OCI-LY3 (cell line): Measurements from ENCODE around the gene CTXN3.
"Not testable (repeated sequence)": the region's sequence is repeated elsewhere in the genome, so short reads cannot be mapped to it uniquely, and the experiment has no call there.

Experiments used
- H2AFZ ChIP-seq: fragments of 200-600, 300-600 bp; shearing (Covaris generic); 2 replicates; pipeline ENCODE4 v1.6.0; 2014; ENCODE audit warnings: antibody characterized with exemption, low read depth, low read length
- H3K27ac ChIP-seq: fragments of 200-600, 300-600 bp; sonication (generic); 2 replicates; pipeline ENCODE4 v1.5.1; 2014; ENCODE audit warnings: mild to moderate bottlenecking, low read length, moderate library complexity, mixed read lengths
- H3K27me3 ChIP-seq: fragments of 200-600, 300-600 bp; sonication (generic); 2 replicates; pipeline ENCODE4 v1.6.1; 2014; ENCODE audit warnings: low read depth, low read length, mixed read lengths
- H3K36me3 ChIP-seq: fragments of 200-600, 300-600 bp; sonication (generic); replicated peaks from 2 replicates; pipeline ENCODE3; 2014; ENCODE audit warnings: low read depth, low read length, mixed read lengths
- H3K4me1 ChIP-seq: fragments of 300-600, 200-600 bp; sonication (generic); 2 replicates; pipeline ENCODE4 v1.6.1; 2014; ENCODE audit warnings: low read length, mixed read lengths
- H3K4me2 ChIP-seq: fragments of 200-600, 300-600 bp; sonication (generic); 2 replicates; pipeline ENCODE4 v1.6.1; 2014; ENCODE audit warnings: low read length, mixed read lengths
- H3K4me3 ChIP-seq: fragments of 300-600, 200-600 bp; sonication (generic); 2 replicates; pipeline ENCODE4 v1.5.1; 2014; ENCODE audit warnings: antibody characterized with exemption, mild to moderate bottlenecking, low read length, moderate library complexity
- H3K79me2 ChIP-seq: fragments of 300-600, 200-600 bp; shearing (Covaris generic); 2 replicates; pipeline ENCODE4 v1.6.1; 2014; ENCODE audit warnings: mild to moderate bottlenecking, low read length, mixed read lengths
- H3K9ac ChIP-seq: fragments of 300-600, 200-600 bp; shearing (Covaris generic); 2 replicates; pipeline ENCODE4 v1.6.0; 2014; ENCODE audit warnings: mild to moderate bottlenecking, low read length, moderate library complexity
- H3K9me3 ChIP-seq: fragments of 200-600, 300-600 bp; shearing (Covaris generic); 2 replicates; pipeline ENCODE4 v1.6.1; 2014; ENCODE audit warnings: low read length, mixed read lengths; ENCODE audit not compliant: insufficient read depth
- H4K20me1 ChIP-seq: fragments of 200-600, 300-600 bp; sonication (generic); 2 replicates; pipeline ENCODE4 v1.6.1; 2016; ENCODE audit warnings: low read length, mixed read lengths; ENCODE audit not compliant: insufficient read depth
- CTCF ChIP-seq: fragments of 200-600, 300-600 bp; sonication (generic); IDR thresholded peaks from 2 replicates; pipeline ENCODE4 v1.5.1; 2014; ENCODE audit warnings: antibody characterized with exemption, low read length, low read depth
- EZH2phosphoT487 ChIP-seq: fragments of 200-600 bp; shearing (Covaris generic); IDR thresholded peaks from 2 replicates; pipeline ENCODE4 v1.6.1; 2018; ENCODE audit warnings: antibody characterized with exemption, mixed run types, low read depth

Gene CTXN3

GRCh38 chr5:127666043-127666716, 17.3 kb downstream of the CTXN3 start:
- Histone ChIP-seq H3K4me3 (no peak overlapping the region), H2AFZ (no peak overlapping the region), H3K4me2 (no peak overlapping the region), H4K20me1 (no peaks in the 10 kb centered on the region), H3K27me3 (no peaks in the 10 kb centered on the region), H3K27ac (no peak overlapping the region), H3K36me3 (no peaks in the 10 kb centered on the region), H3K79me2 (no peaks in the 10 kb centered on the region), H3K4me1 (no peaks in the 10 kb centered on the region), H3K9ac (no peak overlapping the region), H3K9me3 (no peaks in the 10 kb centered on the region)
- TF ChIP-seq EZH2phosphoT487 (no peak), CTCF (no peak)

GRCh38 chr5:127667926-127668325, 19.0 kb downstream of the CTXN3 start:
- no peaks in the 10 kb centered on the region for H3K27me3 ChIP-seq
- H3K9ac ChIP-seq = no peak overlapping the region
- no peaks in the 10 kb centered on the region for H4K20me1 ChIP-seq
- H3K9me3 ChIP-seq = no peaks in the 10 kb centered on the region
- no peak overlapping the region for H2AFZ ChIP-seq
- no peak overlapping the region for H3K4me2 ChIP-seq
- H3K36me3 ChIP-seq = no peaks in the 10 kb centered on the region
- H3K27ac ChIP-seq = no peak overlapping the region
- H3K79me2 ChIP-seq = no peaks in the 10 kb centered on the region
- TF ChIP-seq EZH2phosphoT487 (no peak), CTCF (no peak)
- H3K4me3 ChIP-seq = no peak overlapping the region
- H3K4me1 ChIP-seq = no peaks in the 10 kb centered on the region

- Histone ChIP-seq H3K4me2 (no peak overlapping the region), H3K36me3 (no peaks in the 10 kb centered on the region), H3K4me3 (no peak overlapping the region), H3K9me3 (no peaks in the 10 kb centered on the region), H4K20me1 (no peaks in the 10 kb centered on the region), H3K27me3 (no peaks in the 10 kb centered on the region), H3K9ac (no peak overlapping the region), H3K4me1 (no peaks in the 10 kb centered on the region), H3K79me2 (no peaks in the 10 kb centered on the region), H3K27ac (no peak overlapping the region), H2AFZ (no peak overlapping the region)
- TF ChIP-seq CTCF = no peak
These were observed 22.3 kb downstream of the CTXN3 start for GRCh38 chr5:127671218-127671617.

- H3K27me3 ChIP-seq = no peaks in the 10 kb centered on the region
- H4K20me1 ChIP-seq = no peaks in the 10 kb centered on the region
- H3K79me2 ChIP-seq = no peaks in the 10 kb centered on the region
- H3K4me1 ChIP-seq = no peaks in the 10 kb centered on the region
- no peak overlapping the region for H3K27ac ChIP-seq
- no peaks in the 10 kb centered on the region for H3K36me3 ChIP-seq
- H3K9me3 ChIP-seq = no peaks in the 10 kb centered on the region
- no peak overlapping the region for H3K4me3 ChIP-seq
- no peak overlapping the region for H2AFZ ChIP-seq
- H3K9ac ChIP-seq = no peak overlapping the region
- no peak for TF ChIP-seq EZH2phosphoT487
- TF ChIP-seq CTCF = no peak
- no peak overlapping the region for H3K4me2 ChIP-seq
These were observed 24.4 kb downstream of the CTXN3 start for GRCh38 chr5:127673117-127673800.

DNA sequence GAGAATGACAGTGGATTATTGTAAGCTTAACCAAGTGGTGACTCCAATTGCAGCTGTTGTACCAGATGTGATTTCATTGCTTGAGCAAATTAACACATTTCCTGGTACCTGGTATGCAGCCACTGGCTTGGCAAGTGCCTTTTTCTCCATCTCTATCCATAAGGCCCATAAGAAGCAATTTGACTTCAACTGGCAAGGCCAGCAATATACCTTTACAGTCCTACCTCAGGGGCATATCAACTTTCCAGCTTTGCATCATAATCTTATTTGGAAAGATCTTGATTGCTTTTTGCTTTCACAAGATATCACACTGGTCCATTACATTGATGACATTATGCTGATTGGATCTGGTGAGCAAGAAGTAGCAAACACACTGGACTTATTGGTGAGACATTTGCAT, 28.1 kb downstream of the CTXN3 start:
- H3K27ac ChIP-seq, H3K36me3 ChIP-seq, H2AFZ ChIP-seq, H3K4me3 ChIP-seq, H3K79me2 ChIP-seq, H3K4me1 ChIP-seq, H3K27me3 ChIP-seq, H3K4me2 ChIP-seq, H3K9ac ChIP-seq, H4K20me1 ChIP-seq, H3K9me3 ChIP-seq: not testable (repeated sequence)

DNA sequence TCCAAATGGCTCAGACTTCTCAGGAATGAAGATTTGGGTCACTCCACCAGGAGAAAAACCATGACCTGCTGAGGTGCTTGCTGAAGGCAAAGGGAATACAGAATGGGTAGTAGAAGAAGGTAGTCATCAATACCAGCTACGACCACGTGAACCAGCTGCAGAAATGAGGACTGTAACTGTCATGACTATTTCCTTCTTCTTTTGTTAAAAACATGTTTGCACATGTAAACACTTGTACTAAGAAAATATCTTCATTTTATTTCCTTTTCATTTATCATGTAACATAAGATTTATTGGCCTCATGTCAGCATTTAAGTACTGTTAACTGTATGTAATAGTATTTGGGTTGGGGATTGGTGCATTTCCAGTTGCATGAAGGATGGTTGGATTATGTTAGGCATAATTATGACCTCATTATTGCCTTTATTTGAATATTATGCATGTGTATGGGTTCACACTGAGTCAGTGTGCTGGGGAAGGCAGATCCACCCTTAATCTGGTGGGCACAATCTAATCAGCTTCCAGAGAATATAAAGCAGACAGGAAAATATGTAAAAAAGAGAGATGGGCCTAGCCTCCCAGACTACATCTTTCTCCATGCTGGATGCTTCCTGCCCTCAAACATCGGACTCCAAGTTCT, 30.9 kb downstream of the CTXN3 start:
- not testable (repeated sequence) for H3K79me2 ChIP-seq, H3K4me2 ChIP-seq, H4K20me1 ChIP-seq, H2AFZ ChIP-seq, H3K9me3 ChIP-seq, H3K4me1 ChIP-seq, H3K27ac ChIP-seq, H3K36me3 ChIP-seq, H3K4me3 ChIP-seq, H3K27me3 ChIP-seq, H3K9ac ChIP-seq
